Fibroblast of the aortic adventitia (primary cell): ENCODE results near the gene PTPRG. TPM values are rescaled to one million over a fixed set of nuclear protein-coding genes. Genes with fewer than 3 reads are reported as not detected.

ENCODE experiments used
- DNase-seq: peaks from one replicate; pipeline ENCODE4 v3.0.0-alpha.2; 2010; ENCODE audit warnings: low read depth
- H3K4me3 ChIP-seq: 2 replicates; pipeline ENCODE4 v1.5.1; 2011; ENCODE audit warnings: low read depth, mild to moderate bottlenecking, control low read depth, low read length, moderate library complexity
- total RNA-seq: library from RNA; depleted of rRNA; stranded (reverse); fragments of >200 nt; gene quantifications from 2 replicates; pipeline ENCODE4 v1.2.3, GENCODE V29; 2012; ENCODE audit warnings: low replicate concordance
- TF ChIP-seq, protein P1 (sequence below): IDR thresholded peaks from 2 replicates; pipeline ENCODE4 v1.5.1; 2011; ENCODE audit warnings: mild to moderate bottlenecking, low read length, control low read depth, inconsistent platforms; ENCODE audit not compliant: insufficient read depth

Gene PTPRG
- total RNA-seq, 1 donor = 52.0 TPM

DNA sequence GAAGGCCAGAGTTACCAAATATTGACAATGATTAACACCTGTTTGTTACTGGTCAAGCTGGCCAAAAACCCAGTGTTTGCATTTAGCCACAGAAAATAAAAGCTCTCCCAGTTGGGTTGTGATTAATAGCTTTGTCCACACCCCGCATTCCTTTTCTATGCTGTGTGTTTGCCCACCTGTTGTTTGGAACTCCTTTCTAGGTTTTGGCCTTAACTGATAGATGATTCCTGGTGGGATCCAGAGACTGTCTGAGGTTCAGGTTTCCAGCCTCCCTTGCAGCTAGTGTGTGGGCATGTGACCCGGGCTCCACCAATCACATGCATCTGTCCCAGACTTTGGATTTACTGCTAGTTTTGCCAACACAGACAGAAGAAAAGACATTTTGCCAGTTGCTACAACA is 83.8 kb downstream of the PTPRG start:
- H3K4me3 ChIP-seq = no peak overlapping the region
- TF ChIP-seq, protein P1, sequence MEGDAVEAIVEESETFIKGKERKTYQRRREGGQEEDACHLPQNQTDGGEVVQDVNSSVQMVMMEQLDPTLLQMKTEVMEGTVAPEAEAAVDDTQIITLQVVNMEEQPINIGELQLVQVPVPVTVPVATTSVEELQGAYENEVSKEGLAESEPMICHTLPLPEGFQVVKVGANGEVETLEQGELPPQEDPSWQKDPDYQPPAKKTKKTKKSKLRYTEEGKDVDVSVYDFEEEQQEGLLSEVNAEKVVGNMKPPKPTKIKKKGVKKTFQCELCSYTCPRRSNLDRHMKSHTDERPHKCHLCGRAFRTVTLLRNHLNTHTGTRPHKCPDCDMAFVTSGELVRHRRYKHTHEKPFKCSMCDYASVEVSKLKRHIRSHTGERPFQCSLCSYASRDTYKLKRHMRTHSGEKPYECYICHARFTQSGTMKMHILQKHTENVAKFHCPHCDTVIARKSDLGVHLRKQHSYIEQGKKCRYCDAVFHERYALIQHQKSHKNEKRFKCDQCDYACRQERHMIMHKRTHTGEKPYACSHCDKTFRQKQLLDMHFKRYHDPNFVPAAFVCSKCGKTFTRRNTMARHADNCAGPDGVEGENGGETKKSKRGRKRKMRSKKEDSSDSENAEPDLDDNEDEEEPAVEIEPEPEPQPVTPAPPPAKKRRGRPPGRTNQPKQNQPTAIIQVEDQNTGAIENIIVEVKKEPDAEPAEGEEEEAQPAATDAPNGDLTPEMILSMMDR = no peak
- no peak for DNase-seq

DNA sequence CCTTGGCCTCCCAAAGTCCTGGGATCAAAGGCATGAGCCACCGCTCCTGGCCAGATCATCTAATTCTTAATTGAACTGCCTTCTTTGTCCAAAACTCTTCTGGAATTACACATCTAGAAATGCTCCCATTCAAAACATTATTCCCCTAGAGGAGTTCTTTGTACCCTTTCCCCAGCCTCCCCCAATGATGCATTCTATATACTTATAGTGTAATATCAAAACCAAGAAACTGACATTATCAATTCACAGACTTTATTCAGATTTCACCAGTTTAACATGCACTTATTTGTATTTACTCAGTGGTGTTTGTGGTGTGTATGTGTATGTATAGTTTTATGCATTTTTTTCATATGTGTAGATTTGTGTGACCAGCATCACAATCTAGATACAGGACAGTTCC is 85.0 kb downstream of the PTPRG start:
- no peak overlapping the region for H3K4me3 ChIP-seq
- TF ChIP-seq, protein P1 = no peak
- DNase-seq = no peak

GRCh38 chr3:61646851-61647525 is 85.6 kb downstream of the PTPRG start:
- H3K4me3 ChIP-seq = no peak overlapping the region
- TF ChIP-seq, protein P1 = no peak
- DNase-seq = no peak

DNA sequence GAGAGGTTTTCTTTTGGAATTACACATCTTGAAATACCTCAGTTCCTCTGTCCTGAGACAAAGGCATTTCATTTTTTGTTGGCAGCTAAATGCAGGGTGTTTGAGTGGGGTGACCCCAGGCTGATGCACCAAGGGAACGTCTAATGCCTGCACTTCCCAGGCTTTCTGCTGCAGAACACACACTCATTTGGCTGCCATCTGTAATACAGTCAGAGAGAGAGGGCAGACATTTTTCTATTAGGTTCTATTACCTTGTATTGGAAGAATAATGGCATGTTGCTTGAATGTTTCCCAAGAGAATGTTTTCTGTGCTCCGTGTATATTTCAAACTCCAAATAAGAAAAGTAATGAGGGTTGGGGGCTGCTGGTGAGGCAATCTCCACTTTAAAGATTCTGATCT is 87.1 kb downstream of the PTPRG start:
- TF ChIP-seq, protein P1 = no peak
- no peak for DNase-seq
- H3K4me3 ChIP-seq = no peak overlapping the region

GRCh38 chr3:61649381-61650170 is 88.2 kb downstream of the PTPRG start:
- H3K4me3 ChIP-seq = no peak overlapping the region

GRCh38 chr3:61650276-61650675 is 88.9 kb downstream of the PTPRG start:
- peak; percentile 53 for DNase-seq
- no peak overlapping the region for H3K4me3 ChIP-seq
- TF ChIP-seq, protein P1 = no peak

More at GRCh38 chr3:61649381-61650170, 88.2 kb downstream of the PTPRG start:
- no peak for DNase-seq
- TF ChIP-seq, protein P1 = no peak
